Hematopoietic multipotent progenitor cell treated with erythropoietin and hydrocortisone succinate and interleukin-3 and kit ligand, for 4 days (in vitro differentiated cells): ENCODE measurements around the gene CCSER2.
A peak's percentile ranks its signal among the peaks of the same experiment; 100 is the strongest.
"Not testable (repeated sequence)": the region's sequence is repeated elsewhere in the genome, so short reads cannot be mapped to it uniquely, and the experiment has no call there.

Experiments used
- DNase-seq: peaks from one replicate; pipeline ENCODE4 v3.0.0-alpha.2; 2015

CCSER2 gene

GRCh38 chr10:84328418-84329195 lies at the start of gene CCSER2:
CCSER2 (plus strand) TSS chr10:84328589; CDS start chr10:84371053, 42,464 bp downstream.
- DNase-seq, result peak; percentile 97

- not testable (repeated sequence) for DNase-seq
These were observed 48.4 kb upstream of the CCSER2 start for GRCh38 chr10:84279876-84280475.

- DNase-seq, result no peak
These were observed 41.7 kb upstream of the CCSER2 start for GRCh38 chr10:84286695-84287094.

DNA sequence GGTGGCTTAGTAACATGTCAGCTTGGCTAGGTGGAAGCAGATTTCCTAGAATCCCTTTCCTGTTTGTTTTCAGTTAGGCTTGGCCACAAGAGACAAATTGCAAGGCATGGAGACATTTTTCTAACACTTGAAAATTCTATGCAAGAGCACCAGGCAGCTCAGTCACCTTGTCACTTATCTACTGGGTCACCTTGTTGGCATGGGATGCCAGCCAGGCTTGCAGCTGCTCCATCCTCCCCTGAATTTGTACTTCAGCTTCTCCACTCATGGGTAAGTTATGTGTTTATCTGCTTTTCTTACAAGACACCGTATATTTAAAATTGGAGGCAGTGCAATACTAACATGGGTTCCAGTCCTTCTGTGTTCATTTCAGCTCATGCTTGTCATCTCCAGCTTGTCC lies 40.2 kb upstream of the CCSER2 start:
- no peak for DNase-seq

GRCh38 chr10:84289521-84290200 lies 38.7 kb upstream of the CCSER2 start:
- DNase-seq, result no peak

- DNase-seq, result no peak
These were observed 38.2 kb upstream of the CCSER2 start for GRCh38 chr10:84290235-84290634.

DNA sequence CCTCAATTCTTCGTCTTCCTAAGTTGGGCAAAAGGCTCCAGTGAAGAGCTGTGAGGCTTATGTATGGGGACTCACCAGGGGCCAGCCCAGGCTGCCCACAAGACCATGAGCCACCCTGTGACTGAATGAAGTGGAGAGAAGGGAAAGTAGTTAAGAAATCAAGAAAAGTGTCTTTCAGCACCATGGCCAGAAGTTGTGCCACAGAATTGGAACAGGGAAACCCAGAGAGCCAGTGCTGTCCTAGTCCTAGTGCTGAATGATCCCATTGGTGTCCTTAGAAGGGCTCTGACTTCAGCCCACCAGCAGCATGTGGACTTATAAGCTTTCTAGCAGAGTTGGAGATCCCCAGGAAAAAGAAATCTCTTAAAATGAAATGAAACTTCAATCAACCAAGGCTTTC lies 37.0 kb upstream of the CCSER2 start:
- DNase-seq, result peak; percentile 75

DNA sequence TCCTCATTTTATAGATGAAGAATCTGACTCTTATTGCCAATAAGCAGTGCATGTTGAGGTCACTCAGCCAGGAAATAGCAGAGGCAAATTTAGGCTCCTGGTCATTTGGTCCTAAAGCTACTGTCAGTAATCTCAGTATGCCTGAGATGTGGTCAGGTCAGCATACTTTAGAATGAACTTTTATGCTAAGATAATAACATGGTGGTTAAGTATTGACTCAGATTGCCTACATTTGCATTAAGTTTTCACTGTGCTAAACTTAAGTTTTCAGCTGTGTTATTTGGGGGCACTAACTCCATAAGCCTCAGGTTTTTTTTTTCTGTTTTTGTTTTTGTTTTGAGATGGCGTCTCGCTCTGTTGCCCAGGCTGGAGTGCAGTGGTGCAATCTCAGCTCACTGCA lies 35.9 kb upstream of the CCSER2 start:
- DNase-seq, result no peak

DNA sequence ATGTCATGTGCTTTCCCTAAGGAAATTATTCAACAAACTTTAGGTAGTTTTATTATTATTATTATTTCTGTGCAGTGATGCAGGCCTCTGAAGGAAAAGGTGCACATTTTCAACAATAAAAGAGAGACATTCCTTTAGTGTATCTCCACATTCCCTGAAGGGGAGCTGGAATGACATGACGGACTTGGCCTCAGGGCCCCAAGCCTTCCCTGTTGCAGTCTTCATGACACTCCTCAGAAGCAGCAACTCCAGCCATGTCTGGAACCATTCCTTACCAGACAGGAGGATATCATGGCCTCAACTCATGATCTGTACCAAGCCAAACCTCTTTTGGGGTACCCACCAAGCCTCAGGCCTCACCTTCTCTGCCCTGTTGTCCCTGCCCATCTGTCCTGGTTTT lies 35.2 kb upstream of the CCSER2 start:
- DNase-seq, result no peak

GRCh38 chr10:84293574-84294016 lies 34.8 kb upstream of the CCSER2 start:
- peak; percentile 96 for DNase-seq

GRCh38 chr10:84294766-84295447 lies 33.5 kb upstream of the CCSER2 start:
- no peak for DNase-seq

DNA sequence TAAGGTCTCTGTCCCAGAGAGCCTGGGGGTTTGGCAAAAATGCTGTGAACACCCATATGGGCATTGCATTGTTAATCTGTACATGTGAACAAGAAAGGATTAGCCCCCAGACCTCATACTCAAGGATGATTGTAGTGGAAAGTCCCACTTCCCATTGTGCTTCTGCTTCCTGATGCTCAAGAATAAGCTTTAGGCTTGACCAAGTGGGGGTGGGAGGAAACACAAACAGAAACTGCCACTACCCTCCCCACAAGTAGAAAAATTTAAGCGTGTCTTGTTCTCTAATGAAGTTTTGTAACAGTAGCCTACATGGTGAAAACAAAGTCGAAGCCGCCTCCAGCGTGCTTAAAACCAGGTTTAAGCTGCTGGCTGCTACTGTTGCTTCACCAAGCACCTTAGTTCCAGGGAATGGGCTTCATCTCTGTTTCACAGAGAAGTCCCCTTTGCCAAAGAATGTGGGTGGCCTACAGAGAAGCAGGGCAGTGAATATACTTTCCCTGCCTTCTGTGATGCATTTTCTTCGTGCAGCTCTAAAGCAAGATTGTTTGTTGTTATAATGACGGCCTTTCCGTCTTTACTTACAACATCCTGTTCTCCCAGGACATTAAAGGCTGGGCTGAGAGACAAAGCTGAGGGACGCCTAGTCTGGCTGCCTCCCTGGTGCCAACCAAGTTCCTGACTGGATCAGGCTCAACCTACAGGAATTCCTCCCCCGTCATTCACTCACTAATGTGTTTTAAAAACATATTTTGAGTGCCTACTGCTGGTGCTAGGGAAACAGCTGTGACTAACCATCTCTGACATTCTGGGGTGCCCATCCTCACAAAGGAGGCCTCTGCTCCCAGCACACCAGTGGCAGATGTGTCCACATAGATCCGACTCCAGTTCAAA lies 32.1 kb upstream of the CCSER2 start:
- no peak for DNase-seq

GRCh38 chr10:84298057-84298456 lies 30.3 kb upstream of the CCSER2 start:
- DNase-seq, result no peak

DNA sequence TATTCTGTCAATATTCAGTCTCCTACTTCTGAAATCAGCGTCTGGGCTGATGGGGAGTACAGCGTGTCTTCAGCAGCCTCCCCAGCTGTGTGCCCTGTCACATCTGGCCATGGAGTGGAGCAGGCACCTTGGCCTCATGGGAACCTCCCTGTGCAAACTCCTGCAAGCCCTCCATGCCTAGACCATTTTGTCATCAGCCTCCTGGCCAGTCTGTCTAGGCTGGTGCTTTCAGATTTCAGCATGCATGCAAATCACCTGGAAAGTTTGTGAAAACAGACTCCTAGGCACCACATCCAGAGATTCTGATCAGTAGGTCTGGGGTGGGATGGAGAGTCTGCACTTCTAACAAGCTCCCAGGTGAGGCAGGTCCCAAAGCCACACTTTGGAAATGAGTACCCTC lies 26.2 kb upstream of the CCSER2 start:
- no peak for DNase-seq

- no peak for DNase-seq
These were observed 21.5 kb upstream of the CCSER2 start for GRCh38 chr10:84306751-84307384.

- DNase-seq, result no peak
These were observed 20.4 kb upstream of the CCSER2 start for GRCh38 chr10:84308021-84308420.

- peak; percentile 92 for DNase-seq
These were observed 19.7 kb upstream of the CCSER2 start for GRCh38 chr10:84308481-84309304.

GRCh38 chr10:84310470-84310869 lies 17.9 kb upstream of the CCSER2 start:
- peak; percentile 12 for DNase-seq

GRCh38 chr10:84311576-84311975 lies 16.8 kb upstream of the CCSER2 start:
- DNase-seq, result no peak

DNA sequence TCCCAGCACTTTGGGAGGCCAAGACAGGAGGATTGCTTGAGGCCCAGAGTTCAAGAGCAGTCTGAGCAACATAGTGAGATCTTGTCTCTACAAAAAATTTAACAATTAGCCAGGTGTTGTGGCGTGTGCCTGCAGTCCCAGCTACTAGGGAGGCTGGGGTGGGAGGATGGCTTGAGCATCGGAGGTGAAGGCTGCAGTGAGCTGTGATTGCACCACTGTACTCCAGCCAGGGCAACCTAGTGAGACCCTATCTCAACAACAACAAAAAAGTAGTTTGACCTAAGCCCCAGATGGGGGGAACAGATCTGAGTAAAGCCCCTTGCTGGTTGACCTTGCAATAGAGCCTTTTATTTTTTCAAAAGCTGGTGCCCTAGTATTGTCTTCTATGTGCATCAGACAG lies 15.6 kb upstream of the CCSER2 start:
- no peak for DNase-seq

GRCh38 chr10:84314275-84314674 lies 14.1 kb upstream of the CCSER2 start:
- DNase-seq, result no peak
